OCI-LY3 (cell line): ENCODE results near the gene NOS1.
"Not testable (repeated sequence)": the region's sequence is repeated elsewhere in the genome, so short reads cannot be mapped to it uniquely, and the experiment has no call there.

Experiments
- CTCF ChIP-seq: fragments of 200-600, 300-600 bp; sonication (generic); IDR thresholded peaks from 2 replicates; pipeline ENCODE4 v1.5.1; 2014; ENCODE audit warnings: antibody characterized with exemption, low read length, low read depth
- EZH2phosphoT487 ChIP-seq: fragments of 200-600 bp; shearing (Covaris generic); IDR thresholded peaks from 2 replicates; pipeline ENCODE4 v1.6.1; 2018; ENCODE audit warnings: antibody characterized with exemption, mixed run types, low read depth

- TF ChIP-seq CTCF, EZH2phosphoT487: not testable (repeated sequence)
These were observed 180.0 kb downstream of the NOS1 start for GRCh38 chr12:117181468-117181843.
